Measurements from ENCODE around the gene SMIM27.

The SMIM27 gene

GRCh38 chr9:32580631-32581300 lies 28.6 kb downstream of the SMIM27 start:
- no peak overlapping the region for H3K4me3 ChIP-seq (ENCODE audit: low read depth, low read length)
- DNase-seq (ENCODE audit: low read depth) = no peak
- TF ChIP-seq, protein P1, sequence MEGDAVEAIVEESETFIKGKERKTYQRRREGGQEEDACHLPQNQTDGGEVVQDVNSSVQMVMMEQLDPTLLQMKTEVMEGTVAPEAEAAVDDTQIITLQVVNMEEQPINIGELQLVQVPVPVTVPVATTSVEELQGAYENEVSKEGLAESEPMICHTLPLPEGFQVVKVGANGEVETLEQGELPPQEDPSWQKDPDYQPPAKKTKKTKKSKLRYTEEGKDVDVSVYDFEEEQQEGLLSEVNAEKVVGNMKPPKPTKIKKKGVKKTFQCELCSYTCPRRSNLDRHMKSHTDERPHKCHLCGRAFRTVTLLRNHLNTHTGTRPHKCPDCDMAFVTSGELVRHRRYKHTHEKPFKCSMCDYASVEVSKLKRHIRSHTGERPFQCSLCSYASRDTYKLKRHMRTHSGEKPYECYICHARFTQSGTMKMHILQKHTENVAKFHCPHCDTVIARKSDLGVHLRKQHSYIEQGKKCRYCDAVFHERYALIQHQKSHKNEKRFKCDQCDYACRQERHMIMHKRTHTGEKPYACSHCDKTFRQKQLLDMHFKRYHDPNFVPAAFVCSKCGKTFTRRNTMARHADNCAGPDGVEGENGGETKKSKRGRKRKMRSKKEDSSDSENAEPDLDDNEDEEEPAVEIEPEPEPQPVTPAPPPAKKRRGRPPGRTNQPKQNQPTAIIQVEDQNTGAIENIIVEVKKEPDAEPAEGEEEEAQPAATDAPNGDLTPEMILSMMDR (conservative IDR thresholded peaks at IDR 0.05; ENCODE audit: low read depth, low read length) = no peak

- peak; percentile 88 for DNase-seq (ENCODE audit: low read depth)
- TF ChIP-seq, protein P1 (conservative IDR thresholded peaks at IDR 0.05; ENCODE audit: low read depth, low read length) = peak; percentile 83
- H3K4me3 ChIP-seq (ENCODE audit: low read depth, low read length) = no peak overlapping the region
Observed at GRCh38 chr9:32581512-32582143, 29.5 kb downstream of the SMIM27 start.

DNA sequence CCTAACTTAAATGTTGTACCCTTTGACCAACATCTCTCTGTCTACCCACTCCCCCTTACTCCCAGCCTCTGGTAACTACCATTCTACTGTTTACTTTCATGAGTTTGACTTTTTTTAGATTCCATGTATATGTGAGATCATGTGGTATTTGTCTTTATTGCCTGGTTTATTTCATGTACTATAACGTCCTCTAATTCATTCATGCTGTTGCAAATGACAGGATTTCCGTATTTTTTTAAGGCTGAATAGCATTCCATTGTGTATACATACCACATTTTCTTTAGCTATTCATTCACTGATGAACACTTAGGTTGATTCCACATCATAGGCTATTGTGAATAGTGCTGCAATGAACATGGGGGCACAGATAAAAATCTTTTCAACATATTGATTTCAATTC lies 32.7 kb downstream of the SMIM27 start:
- no peak overlapping the region for H3K4me3 ChIP-seq (ENCODE audit: low read depth, low read length)
- DNase-seq (ENCODE audit: low read depth) = peak; percentile 11
- TF ChIP-seq, protein P1 (conservative IDR thresholded peaks at IDR 0.05; ENCODE audit: low read depth, low read length) = no peak

GRCh38 chr9:32587901-32588300 lies 35.8 kb downstream of the SMIM27 start:
- no peak overlapping the region for H3K4me3 ChIP-seq (ENCODE audit: low read depth, low read length)
- peak; percentile 24 for DNase-seq (ENCODE audit: low read depth)
- TF ChIP-seq, protein P1 (conservative IDR thresholded peaks at IDR 0.05; ENCODE audit: low read depth, low read length) = no peak

DNA sequence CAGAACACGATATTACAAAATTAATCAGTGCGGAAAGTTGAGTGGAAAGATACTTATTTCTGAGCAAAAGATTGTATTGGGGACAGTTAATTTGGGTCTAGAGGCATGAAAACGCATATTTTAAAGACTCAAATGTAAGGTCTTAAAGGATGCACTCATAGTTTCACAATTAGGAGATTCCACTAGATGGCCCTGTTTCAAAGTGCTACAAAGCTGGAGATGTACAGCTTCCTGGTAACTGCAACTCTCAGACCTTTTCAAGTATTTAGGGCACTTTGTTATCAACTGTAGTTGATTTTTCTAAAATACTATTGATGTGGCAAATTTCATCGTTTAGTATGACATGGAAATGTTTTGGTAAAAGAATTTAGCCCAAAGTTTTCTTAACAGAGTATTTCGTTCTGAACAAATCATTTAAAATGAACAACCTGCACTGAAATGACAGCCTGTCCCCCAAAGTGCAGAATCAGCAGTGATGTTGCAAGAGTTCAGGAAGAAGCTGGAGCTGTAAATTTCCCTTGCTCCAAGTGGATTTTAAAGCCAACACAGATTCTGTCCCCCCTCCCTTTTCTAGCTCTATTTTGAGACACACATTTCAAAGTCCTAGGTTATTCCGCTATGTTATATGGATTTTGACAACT lies 37.1 kb downstream of the SMIM27 start:
- peak; percentile 81 for DNase-seq (ENCODE audit: low read depth)
- TF ChIP-seq, protein P1 (conservative IDR thresholded peaks at IDR 0.05; ENCODE audit: low read depth, low read length) = peak; percentile 71
- no peak overlapping the region for H3K4me3 ChIP-seq (ENCODE audit: low read depth, low read length)

DNA sequence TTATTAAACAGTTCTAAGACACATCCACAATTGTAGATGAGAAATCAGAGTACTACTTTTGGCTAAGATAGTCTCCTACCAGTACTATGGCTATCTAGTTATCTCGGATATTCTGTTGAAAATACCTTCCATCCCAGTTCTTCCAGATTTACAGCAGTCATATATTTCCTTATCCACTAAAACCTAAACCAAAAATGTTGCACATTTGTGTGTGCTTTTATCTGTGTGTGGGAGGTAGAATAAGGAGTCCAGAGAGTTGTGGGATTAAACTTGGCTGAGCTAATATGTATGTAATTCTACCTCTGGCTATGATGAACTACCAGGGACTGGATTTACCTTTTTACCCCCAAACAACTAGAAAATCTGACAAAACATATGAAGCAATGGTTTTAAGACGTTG lies 38.3 kb downstream of the SMIM27 start:
- DNase-seq (ENCODE audit: low read depth) = no peak
- TF ChIP-seq, protein P1 (conservative IDR thresholded peaks at IDR 0.05; ENCODE audit: low read depth, low read length) = no peak
- no peak overlapping the region for H3K4me3 ChIP-seq (ENCODE audit: low read depth, low read length)
